Rectal smooth muscle tissue (tissue), 1 donor: Measurements from ENCODE around the gene CXCR3.

Source experiments
- H3K27ac ChIP-seq: one replicate; pipeline ENCODE4 v1.7.0; 2013; ENCODE audit warnings: low read depth, low read length, inconsistent platforms
- H3K27me3 ChIP-seq: one replicate; pipeline ENCODE4 v1.7.0; 2013; ENCODE audit warnings: low read length; ENCODE audit not compliant: control insufficient read depth, insufficient read depth
- H3K36me3 ChIP-seq: one replicate; pipeline ENCODE4 v1.7.0; 2013; ENCODE audit warnings: low read length; ENCODE audit not compliant: control insufficient read depth, insufficient read depth
- H3K4me1 ChIP-seq: one replicate; pipeline ENCODE4 v1.7.0; 2013; ENCODE audit warnings: low read length; ENCODE audit not compliant: control insufficient read depth, insufficient read depth
- H3K4me3 ChIP-seq: one replicate; pipeline ENCODE4 v1.7.0; 2013; ENCODE audit warnings: low read length
- H3K9ac ChIP-seq: one replicate; pipeline ENCODE4 v1.7.0; 2013; ENCODE audit warnings: low read length

The CXCR3 gene

DNA sequence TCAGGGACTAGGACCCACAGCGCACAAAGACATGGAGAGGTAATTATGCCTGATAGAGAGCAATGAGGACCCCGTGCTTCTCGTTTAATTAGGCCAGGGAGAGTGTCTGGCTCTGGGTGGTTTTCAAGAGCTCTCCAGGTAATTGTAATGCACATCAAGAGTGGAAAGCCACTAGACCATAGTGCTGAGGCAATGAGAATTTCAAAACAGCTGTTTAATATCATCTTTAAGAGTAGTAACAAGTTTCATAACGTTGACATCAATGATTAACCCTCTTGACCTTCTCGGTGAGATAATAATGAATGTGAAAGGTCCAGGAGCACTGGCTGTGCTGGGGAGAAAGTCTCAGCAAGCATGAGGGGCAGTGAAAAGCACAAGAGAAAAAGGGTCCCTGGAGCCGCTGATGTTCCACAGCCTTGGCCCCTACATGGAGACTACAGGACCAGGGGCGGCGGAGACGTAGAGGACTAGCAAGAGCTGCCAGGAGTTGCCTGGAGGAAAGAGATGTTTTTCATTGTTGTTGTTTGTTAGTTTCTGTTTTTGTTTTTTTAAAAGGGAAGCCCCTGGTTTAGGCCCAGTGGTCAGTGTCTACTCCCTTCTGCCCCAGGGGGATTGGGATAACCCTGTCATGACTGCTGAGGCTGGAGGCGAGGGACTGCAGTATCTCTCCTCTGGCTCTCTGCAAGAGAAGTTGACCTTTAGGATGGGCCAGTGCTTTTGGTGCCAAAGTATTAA lies 14.8 kb upstream of the CXCR3 start:
- no peaks in the 10 kb centered on the region for H3K4me1 ChIP-seq
- H3K27me3 ChIP-seq: no peaks in the 10 kb centered on the region
- H3K27ac ChIP-seq: no peak overlapping the region
- H3K9ac ChIP-seq: no peak overlapping the region
- H3K4me3 ChIP-seq: no peak overlapping the region
- H3K36me3 ChIP-seq: no peaks in the 10 kb centered on the region

DNA sequence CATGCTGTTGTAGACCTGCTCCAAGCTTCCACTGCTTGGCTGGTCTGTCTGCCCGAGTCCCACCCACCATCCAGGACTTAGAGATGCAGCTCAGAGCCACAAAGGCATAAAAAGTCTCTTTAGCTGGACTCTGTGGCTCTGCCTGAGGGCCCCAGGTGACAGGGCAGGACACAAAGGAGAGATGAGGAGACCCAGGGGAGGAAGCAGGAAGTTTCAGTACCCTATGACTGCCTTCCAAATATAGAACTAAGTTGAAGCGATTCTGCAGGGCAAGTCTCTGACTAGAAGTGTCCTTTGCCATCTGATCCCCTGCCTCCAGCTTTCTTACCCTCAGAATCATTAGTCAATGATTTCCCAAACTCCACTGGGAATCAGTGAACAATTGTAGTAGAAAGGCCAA lies 11.2 kb upstream of the CXCR3 start:
- H3K4me3 ChIP-seq: no peak overlapping the region
- no peaks in the 10 kb centered on the region for H3K4me1 ChIP-seq
- H3K9ac ChIP-seq: no peak overlapping the region
- no peaks in the 10 kb centered on the region for H3K36me3 ChIP-seq
- no peak overlapping the region for H3K27ac ChIP-seq
- H3K27me3 ChIP-seq: peaks cover 2% of the 10 kb centered on the region

DNA sequence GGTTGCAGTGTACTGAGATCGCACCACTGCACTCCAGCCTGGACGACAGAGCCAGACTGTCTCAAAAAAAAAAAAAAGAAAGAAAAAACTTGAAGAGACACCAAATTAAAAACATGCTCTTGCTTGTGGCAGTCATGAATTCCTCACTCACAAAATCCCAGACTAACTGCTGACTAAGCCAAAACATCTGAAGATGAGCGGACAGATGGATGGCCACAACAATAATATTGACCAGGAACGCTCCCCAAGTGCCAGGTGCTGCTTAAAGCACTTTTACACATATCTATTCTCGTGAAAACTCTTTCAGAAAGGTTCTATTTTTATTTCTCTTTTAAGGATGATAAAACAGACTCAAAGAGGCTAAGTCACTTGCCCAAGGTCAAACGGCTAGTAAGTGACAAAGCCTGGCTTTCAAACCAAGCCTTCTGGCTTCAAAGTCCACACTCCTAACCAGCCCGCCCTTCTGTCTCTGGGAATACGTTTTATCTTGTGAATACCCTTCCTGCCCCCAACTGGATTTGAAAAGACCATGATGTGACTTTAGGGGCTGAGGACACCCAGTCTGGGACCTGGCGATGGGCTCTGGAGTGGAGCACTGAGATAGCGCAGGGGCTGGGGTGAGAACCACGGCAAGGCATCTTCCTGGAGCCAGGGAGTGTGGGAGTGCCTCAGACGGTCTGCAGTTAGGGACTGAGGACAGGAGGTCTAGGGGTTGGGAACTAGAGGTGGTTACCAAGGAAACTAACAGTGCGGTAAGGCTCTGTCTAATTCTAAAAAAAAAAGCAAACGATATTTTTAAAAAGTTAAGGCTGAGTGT lies 9.5 kb upstream of the CXCR3 start:
- peaks cover 2% of the 10 kb centered on the region for H3K27me3 ChIP-seq
- H3K4me1 ChIP-seq: no peaks in the 10 kb centered on the region
- no peaks in the 10 kb centered on the region for H3K36me3 ChIP-seq
- no peak overlapping the region for H3K4me3 ChIP-seq
- H3K9ac ChIP-seq: no peak overlapping the region
- no peak overlapping the region for H3K27ac ChIP-seq

DNA sequence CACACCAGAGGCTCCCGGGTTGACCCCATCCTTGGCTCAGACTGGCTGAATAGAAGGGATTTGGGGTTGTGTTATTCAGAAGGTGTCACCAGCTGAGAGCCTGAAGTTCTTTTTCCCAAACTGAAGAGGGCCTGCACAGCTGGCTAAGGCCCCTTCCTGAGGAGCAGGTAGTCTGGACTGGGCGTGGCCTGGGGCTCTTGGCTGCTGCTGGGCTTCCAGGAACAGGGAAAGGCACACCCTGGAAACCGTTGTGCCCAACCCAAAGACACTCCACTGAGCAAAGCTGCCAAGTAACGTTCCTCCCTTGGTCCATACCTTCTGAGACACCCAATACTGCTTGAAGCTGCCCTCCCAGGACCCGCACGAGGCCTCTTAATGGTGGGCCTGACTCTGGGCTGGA lies 8.3 kb upstream of the CXCR3 start:
- H3K9ac ChIP-seq: no peak overlapping the region
- no peak overlapping the region for H3K27ac ChIP-seq
- no peak overlapping the region for H3K4me3 ChIP-seq

DNA sequence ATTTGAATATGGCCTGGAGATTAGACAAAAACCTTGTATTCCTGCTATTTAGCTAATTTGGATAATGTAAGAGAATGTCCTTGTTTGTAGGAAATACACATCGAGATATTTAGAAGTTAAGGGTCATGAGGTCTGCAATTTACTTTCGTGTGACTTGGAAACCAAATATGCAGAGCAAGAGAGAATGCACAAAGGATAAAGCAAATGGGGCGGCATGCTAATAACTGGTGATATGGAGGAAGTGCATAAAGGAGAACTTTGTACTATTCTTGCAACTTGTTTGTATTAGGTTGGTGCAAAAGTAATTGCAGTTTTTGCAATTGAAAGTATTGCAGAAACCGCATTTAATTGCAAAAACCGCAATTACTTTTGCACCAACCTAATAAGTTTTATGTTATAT lies 7.2 kb upstream of the CXCR3 start:
- H3K27me3 ChIP-seq: peaks cover 2% of the 10 kb centered on the region
- no peak overlapping the region for H3K4me3 ChIP-seq
- H3K36me3 ChIP-seq: no peaks in the 10 kb centered on the region
- no peaks in the 10 kb centered on the region for H3K4me1 ChIP-seq
- no peak overlapping the region for H3K27ac ChIP-seq
- H3K9ac ChIP-seq: no peak overlapping the region

More for the DNA sequence above, 8.3 kb upstream of the CXCR3 start:
- H3K4me1 ChIP-seq: no peaks in the 10 kb centered on the region
- peaks cover 2% of the 10 kb centered on the region for H3K27me3 ChIP-seq
- H3K36me3 ChIP-seq: no peaks in the 10 kb centered on the region

DNA sequence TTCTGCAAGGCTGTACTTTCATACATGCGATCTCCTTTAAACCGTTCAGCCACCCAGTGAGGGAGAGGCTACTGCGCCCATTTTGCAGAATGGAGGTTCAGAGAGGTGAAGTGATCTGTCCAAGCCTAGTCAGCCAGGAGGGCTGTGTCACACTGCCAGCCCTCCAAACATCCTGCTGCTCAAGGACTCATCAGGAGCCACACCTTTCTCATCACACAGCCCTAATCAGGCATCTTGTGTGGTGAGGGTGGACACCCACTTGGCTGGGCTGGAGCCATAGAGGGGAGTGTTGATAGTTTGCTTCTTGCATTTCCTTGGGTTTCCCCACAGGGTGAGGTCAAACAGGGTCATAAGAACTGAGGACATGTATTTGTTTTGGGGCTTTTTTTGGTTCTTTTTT lies 5.4 kb upstream of the CXCR3 start:
- no peaks in the 10 kb centered on the region for H3K36me3 ChIP-seq
- H3K27ac ChIP-seq: no peak overlapping the region
- H3K4me1 ChIP-seq: no peaks in the 10 kb centered on the region
- no peak overlapping the region for H3K9ac ChIP-seq
- peaks cover 2% of the 10 kb centered on the region for H3K27me3 ChIP-seq
- H3K4me3 ChIP-seq: no peak overlapping the region

DNA sequence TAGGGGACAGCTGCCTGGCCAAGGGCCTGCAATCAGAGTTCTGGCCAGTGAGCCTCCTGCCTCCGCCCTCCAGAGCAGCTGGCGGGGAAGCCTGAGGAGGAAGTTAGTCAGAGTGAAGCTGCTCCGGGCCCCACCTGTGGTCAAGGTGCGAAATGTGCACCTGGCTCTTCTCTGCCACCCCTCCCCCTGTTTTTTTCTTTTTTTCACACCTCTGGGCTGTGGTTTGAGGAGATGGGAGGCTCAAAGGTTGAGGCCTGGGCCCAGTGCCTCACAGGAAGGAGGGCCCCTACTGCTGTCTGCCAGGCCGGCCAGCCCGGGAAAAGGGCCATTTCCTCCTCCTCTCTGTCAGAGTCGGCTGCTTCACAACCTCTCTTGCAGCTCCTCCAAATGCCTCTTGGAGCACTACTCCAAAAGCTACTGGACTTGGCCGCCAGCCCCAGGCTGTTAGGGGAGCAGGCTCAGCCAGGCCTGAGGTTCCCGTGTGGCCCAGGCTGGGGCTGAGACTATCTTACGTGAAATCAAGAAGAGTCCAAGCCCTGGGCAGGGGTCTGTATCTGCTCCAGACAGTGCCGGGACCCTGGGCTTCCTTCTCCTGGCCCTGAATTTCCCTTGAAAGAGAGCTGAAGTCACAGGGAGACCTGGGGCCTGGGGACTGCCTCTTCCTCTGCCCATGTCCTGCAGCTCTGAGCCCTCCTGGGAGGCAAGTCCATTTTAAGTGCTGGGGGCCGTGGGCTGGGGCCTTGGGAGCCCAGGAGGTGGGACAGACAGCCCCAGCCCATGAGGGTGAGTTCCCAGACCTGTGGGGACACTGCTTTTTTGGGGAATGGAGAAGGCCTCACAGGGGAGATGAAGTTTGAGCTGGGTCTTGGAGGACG lies 4.5 kb upstream of the CXCR3 start:
- peak overlapping the region; percentile 35 for H3K27ac ChIP-seq
- H3K27me3 ChIP-seq: peaks cover 2% of the 10 kb centered on the region
- H3K4me3 ChIP-seq: no peak overlapping the region
- H3K4me1 ChIP-seq: no peaks in the 10 kb centered on the region
- H3K36me3 ChIP-seq: no peaks in the 10 kb centered on the region
- H3K9ac ChIP-seq: no peak overlapping the region

DNA sequence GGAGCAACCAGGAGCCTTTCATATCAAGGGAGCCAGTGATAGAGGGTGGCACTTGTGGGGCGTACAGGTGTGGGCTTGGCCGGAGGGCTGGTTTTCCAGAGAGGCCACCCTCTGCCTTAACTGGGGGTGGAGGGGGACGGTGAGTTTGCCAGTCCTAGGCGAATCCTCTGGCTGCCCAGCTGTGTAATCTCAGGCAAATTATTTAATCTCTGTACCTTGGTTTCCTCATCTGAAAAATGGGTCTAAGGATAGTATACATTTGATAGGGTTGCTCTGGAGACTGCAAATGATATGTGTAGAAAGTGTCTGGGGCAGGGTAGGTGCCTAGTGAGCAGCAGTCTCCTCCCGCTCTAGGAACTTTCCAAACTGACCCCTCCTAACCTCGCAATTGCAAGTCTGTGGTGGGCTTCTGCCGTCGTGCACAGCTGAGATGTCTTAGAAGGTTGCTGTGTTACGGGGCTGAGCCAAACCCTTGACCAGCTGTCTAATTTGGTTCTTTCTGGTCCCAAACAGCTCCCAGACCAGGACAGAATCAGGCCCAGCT lies 3.8 kb upstream of the CXCR3 start:
- Histone ChIP-seq H3K4me3 (no peak overlapping the region), H3K4me1 (no peaks in the 10 kb centered on the region), H3K27me3 (peaks cover 2% of the 10 kb centered on the region), H3K27ac (peak overlapping the region; percentile 29), H3K9ac (no peak overlapping the region), H3K36me3 (no peaks in the 10 kb centered on the region)

DNA sequence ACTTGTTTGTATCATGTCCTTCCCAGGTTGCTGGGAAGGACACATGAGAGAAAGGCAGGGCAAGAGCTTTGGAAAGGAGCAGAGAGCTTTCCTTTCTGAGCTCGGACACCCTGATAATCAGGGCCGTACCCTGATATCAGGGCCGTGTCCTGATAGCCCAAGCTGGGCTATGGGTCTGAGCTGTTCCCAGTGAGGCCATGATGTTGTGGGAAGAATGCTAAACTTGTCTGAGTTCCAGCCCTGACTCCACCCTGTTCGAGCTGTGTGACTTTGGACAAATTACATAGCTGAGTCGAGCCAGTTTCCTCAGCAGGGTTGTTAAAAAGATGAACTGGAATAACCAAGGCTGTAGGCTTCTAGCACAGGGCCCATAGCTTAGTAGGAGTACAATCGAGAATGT lies 3.3 kb upstream of the CXCR3 start:
- Histone ChIP-seq H3K9ac (no peak overlapping the region), H3K4me1 (no peaks in the 10 kb centered on the region), H3K4me3 (no peak overlapping the region), H3K36me3 (no peaks in the 10 kb centered on the region), H3K27ac (peak overlapping the region; percentile 29), H3K27me3 (no peaks in the 10 kb centered on the region)

DNA sequence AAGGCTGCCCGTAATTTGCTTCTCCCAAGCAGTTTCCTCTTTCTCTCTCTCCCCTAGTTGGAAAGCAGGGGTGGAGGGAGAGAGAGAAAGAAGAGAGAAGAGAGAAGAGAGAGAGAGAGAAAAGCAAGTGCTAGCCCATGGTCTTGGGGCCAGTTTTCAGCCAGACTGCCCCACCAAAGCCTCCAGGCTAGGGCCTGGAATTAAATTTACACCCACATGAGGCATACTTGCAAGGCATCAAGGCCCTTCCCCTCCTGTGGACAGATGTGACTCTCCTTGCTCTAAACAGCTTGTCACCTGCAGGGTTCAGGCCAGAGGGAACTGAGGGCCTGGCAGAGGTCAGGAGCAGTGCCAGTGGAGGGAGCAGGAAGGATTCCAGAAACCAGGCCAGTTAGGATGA lies 1.7 kb upstream of the CXCR3 start:
- H3K36me3 ChIP-seq: no peaks in the 10 kb centered on the region
- H3K4me1 ChIP-seq: no peaks in the 10 kb centered on the region
- H3K27me3 ChIP-seq: no peaks in the 10 kb centered on the region
- H3K4me3 ChIP-seq: no peak overlapping the region
- H3K9ac ChIP-seq: no peak overlapping the region
- no peak overlapping the region for H3K27ac ChIP-seq

DNA sequence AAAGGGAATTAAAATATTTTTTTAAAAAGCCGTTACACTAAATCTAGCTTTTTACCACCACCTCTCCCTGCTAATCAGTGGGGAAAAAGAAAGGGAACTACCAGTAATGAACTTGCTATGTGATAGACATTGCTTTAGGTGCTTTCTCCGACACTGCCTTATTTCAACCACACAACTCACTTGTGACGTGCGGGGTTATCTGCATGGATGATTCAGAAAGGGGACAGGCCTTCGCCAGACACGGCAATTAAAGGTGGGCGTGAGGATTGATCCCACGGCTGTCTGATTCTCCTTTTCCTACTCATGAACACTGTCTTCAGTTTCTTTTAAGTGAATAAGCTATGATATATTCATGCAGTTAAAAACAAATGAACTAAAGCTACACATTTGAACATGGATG lies 882 bp upstream of the CXCR3 start:
- H3K9ac ChIP-seq: no peak overlapping the region
- no peak overlapping the region for H3K27ac ChIP-seq
- no peaks in the 10 kb centered on the region for H3K4me1 ChIP-seq
- no peak overlapping the region for H3K4me3 ChIP-seq
- H3K27me3 ChIP-seq: no peaks in the 10 kb centered on the region
- no peaks in the 10 kb centered on the region for H3K36me3 ChIP-seq

DNA sequence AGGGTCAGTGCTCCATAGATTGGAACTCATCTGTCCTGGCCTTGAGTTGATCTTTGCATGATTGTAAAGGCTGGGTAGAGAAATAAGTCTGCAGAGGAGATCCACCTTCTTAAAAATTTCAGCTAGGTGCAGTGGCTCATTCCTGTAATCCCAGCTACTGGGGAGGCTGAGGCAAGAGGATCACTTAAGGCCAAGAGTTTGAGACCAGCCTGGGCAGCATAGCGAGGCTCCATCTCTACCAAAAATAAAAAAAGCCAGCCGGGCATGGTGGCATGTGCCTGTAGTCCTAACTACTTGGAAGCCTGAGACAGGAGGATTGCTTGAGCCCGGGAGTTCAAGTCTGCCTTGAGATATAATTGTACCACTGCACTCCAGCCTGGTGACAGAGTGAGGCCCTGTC lies 476 bp upstream of the CXCR3 start:
- Histone ChIP-seq H3K27ac (no peak overlapping the region), H3K9ac (no peak overlapping the region), H3K4me1 (no peaks in the 10 kb centered on the region), H3K36me3 (no peaks in the 10 kb centered on the region), H3K27me3 (no peaks in the 10 kb centered on the region), H3K4me3 (no peak overlapping the region)
